ENCODE data around the gene EPB41L2.

Gene EPB41L2

DNA sequence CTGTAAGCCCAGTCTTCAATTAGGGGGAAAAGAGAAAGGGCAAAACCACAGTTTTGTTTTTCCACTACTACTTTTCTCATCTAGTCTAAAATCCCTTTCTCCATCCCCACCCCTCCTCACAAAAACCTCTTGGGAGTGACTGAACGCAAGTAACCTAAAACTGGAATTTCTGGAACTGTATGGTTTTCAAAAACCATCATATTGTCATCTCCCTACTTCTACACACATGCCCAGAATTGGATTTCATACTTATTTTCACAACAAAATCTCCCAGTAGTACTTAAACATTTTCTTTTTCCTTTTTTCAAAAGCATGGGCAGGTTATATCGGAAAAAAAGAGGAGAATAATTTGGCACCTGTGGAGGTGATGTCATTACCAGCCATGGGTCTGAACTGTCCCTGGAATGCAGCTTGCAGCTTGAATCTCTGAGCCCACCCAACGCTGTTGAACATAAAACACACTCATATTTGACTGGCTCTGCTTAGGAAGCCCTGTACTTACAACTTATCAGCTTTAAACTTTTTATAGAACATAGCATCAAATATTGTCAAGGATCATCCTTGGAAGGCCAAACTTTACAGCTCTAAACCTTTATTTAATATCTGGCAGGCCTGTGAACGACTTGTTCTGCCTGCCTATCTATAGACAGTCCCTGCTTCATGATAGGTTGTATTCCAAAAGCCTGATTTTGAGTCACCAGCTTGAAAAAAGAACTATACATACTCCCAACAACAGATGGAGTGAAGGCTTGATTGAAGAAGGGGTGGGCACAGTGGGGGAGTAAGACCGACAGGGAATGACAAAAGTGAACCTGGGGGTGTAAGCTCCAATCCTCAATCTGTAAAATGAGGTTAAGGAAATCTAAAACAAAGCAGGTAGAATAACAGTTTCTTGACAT lies 59.3 kb downstream of the EPB41L2 start:
- no peak overlapping the region for H3K4me3 ChIP-seq (ENCODE audit: low read depth, low read length)
- in situ Hi-C loops (cut with HindIII; ENCODE audit: low sequenced_read_pairs): no loop called here
- TF ChIP-seq, protein P1, sequence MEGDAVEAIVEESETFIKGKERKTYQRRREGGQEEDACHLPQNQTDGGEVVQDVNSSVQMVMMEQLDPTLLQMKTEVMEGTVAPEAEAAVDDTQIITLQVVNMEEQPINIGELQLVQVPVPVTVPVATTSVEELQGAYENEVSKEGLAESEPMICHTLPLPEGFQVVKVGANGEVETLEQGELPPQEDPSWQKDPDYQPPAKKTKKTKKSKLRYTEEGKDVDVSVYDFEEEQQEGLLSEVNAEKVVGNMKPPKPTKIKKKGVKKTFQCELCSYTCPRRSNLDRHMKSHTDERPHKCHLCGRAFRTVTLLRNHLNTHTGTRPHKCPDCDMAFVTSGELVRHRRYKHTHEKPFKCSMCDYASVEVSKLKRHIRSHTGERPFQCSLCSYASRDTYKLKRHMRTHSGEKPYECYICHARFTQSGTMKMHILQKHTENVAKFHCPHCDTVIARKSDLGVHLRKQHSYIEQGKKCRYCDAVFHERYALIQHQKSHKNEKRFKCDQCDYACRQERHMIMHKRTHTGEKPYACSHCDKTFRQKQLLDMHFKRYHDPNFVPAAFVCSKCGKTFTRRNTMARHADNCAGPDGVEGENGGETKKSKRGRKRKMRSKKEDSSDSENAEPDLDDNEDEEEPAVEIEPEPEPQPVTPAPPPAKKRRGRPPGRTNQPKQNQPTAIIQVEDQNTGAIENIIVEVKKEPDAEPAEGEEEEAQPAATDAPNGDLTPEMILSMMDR (IDR thresholded peaks at IDR 0.05; ENCODE audit: low read depth, low read length): no peak
- DNase-seq (ENCODE audit: low read depth, low spot score): no peak

DNA sequence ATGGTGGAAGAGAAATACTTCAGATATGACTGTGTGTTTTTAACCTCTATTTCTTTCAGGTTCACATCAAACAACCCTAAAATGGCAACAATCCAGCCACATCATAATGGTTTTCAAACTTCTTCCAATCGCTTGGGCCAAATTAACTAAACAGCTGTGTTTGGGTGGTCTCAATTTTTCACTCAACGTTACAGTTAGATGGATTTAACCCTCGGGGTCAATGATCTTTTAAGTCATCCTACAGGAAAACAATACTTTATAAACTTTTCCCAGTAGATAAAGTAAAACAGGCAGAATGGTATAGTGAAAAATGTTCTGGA lies 60.4 kb downstream of the EPB41L2 start:
- in situ Hi-C loops (cut with HindIII; ENCODE audit: low sequenced_read_pairs): no loop called here
- H3K4me3 ChIP-seq (ENCODE audit: low read depth, low read length): no peak overlapping the region
- DNase-seq (ENCODE audit: low read depth, low spot score): no peak
- TF ChIP-seq, protein P1 (IDR thresholded peaks at IDR 0.05; ENCODE audit: low read depth, low read length): no peak

DNA sequence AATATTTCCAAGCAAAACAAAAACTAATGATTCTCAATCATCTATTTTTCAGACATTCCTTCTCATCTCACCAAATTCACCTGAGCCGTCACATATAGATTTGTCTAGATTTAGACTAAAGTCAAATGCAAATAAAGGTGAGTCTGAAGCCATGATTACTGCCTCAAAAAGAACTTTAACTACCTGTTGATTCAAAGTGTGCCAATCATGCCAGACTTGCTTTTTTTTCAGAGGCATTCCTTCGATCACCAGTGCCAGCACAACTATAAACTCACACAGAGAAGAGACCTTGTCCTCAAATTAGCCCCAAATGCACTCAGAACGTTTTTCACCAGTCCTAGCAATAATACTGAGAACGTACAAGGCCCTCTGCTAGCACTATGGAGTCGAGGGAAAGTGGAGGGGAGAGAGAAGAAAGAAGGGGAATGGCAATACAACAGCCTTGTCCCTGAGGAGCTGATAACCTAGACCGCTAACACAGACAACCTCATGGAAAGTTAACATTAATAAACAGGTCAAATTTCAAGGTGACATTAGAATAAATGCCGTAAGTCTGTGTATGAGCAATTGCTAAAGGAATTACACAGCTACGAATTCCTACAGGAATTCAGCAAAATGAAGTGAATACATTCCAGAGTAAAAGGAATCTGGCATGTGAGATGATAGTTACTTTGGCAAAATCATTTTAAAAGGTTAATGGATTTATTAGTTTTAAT lies 60.9 kb downstream of the EPB41L2 start:
- TF ChIP-seq, protein P1 (IDR thresholded peaks at IDR 0.05; ENCODE audit: low read depth, low read length): no peak
- in situ Hi-C loops (cut with HindIII; ENCODE audit: low sequenced_read_pairs): no loop called here
- no peak for DNase-seq (ENCODE audit: low read depth, low spot score)
- H3K4me3 ChIP-seq (ENCODE audit: low read depth, low read length): no peak overlapping the region

DNA sequence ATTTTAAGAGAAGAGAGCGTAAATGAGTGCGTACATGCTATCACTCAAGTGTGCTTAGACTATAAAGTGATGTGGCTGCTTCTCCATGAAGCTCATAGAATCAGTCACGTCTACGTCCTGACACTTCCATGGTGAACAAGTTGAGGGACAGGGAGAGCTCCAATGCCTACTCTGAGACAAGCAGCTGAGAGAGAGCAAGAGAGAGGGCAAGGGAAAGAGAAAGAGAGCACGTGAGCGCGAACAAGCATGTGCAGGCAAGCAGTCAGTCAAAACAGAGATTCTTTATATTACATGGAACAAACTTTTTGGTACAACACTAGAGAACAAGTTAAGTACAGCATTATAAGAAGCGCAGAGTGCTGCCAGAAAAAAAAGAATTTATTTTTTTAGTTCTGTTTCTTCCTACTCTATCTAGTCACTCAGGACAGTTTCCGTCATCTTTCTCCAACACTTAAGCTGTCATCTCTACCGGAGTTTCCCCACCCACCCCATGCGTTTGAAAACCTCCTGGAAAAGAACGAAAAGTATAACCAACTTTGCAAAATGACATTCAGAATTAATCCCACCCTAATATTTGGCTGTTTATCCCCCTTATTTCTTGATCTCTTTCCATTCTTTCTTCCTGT lies 61.8 kb downstream of the EPB41L2 start:
- no peak for DNase-seq (ENCODE audit: low read depth, low spot score)
- TF ChIP-seq, protein P1 (IDR thresholded peaks at IDR 0.05; ENCODE audit: low read depth, low read length): no peak
- H3K4me3 ChIP-seq (ENCODE audit: low read depth, low read length): no peak overlapping the region
- in situ Hi-C loops (cut with HindIII; ENCODE audit: low sequenced_read_pairs): no loop called here

DNA sequence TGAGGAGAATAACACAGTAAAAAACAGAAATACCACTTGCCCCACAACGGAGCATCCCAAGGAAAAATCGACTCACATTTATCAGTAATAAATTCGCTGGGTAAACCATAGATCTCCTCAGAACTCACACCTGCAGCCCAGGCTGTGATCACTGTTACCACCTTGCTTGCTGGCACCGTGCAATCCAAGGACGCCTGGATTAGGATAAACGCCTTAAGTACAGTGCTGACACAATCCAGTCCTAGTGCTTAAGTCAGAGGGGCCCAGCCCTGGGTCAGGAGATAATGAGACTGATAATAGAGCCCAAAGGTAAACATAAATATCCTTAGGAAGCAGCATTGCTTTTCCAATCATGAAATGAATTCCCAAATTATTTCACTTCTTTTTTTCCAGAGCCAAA lies 62.5 kb downstream of the EPB41L2 start:
- no peak overlapping the region for H3K4me3 ChIP-seq (ENCODE audit: low read depth, low read length)
- TF ChIP-seq, protein P1 (IDR thresholded peaks at IDR 0.05; ENCODE audit: low read depth, low read length): no peak
- in situ Hi-C loops (cut with HindIII; ENCODE audit: low sequenced_read_pairs): no loop called here
- DNase-seq (ENCODE audit: low read depth, low spot score): no peak

DNA sequence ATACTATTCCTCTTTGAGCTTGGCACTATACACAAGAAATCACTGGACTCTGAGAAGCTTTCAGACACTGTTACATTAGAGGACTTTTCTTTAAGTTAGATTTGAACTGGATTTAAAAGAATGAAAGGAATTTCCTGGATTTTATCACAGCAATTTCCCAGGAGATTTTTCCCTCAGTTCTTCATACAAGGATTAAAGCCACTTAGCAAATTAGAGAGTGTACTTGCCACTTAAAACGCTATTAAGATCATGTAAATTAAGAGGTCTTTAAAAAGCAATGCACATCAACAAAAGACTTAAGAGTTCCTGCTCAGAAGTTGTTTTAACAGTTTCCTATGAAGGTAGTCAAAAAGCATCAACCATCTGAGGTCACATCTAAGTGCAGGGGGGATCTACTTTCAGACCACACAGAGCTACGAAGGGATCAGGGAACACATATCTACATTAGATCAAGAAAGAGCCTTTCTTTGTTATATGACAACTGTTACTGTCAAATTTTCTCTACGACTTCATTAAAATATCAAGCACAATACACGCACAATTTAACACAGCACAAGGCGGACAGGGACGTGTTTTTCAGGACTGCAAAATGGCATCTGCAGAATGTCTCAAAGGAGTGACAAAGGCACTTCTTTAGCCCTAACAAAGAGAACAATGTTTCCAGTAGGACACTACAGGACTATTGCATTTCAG lies 65.8 kb downstream of the EPB41L2 start:
- peak; percentile 51 for DNase-seq (ENCODE audit: low read depth, low spot score)
- TF ChIP-seq, protein P1 (IDR thresholded peaks at IDR 0.05; ENCODE audit: low read depth, low read length): no peak
- no peak overlapping the region for H3K4me3 ChIP-seq (ENCODE audit: low read depth, low read length)
- in situ Hi-C loops (cut with HindIII; ENCODE audit: low sequenced_read_pairs): no loop called here
